Measurements from ENCODE around the gene TBX10. TPM values are rescaled to one million over a fixed set of nuclear protein-coding genes. Genes with fewer than 3 reads are reported as not detected.

Gene TBX10
- total RNA-seq, 1 donor from 2014 or later: 0.14 TPM

GRCh38 chr11:67675058-67675747 lies 35.6 kb upstream of the TBX10 start:
- Histone ChIP-seq H3K4me1 (no peaks in the 10 kb centered on the region), H3K9me3 (replicated peaks) (peaks cover 10% of the 10 kb centered on the region), H3K4me3 (no peak overlapping the region), H3K27ac (replicated peaks) (no peak overlapping the region), H3K27me3 (ENCODE audit: low read depth) (peaks cover 35% of the 10 kb centered on the region), H3K36me3 (no peaks in the 10 kb centered on the region)
- no peak for DNase-seq
- TF ChIP-seq CTCF (IDR thresholded peaks at IDR 0.05; ENCODE audit: borderline replicate concordance): no peak
- intact Hi-C loops (cut with micrococcal nuclease): no loop called here

- Histone ChIP-seq H3K4me1 (no peaks in the 10 kb centered on the region), H3K4me3 (no peak within 1 kb of the TSS), H3K9me3 (replicated peaks) (peaks cover 10% of the 10 kb centered on the region), H3K27ac (replicated peaks) (no peak within 1 kb of the TSS), H3K27me3 (ENCODE audit: low read depth) (peaks cover 35% of the 10 kb centered on the region), H3K36me3 (no peaks in the 10 kb centered on the region)
- no peak for TF ChIP-seq CTCF (IDR thresholded peaks at IDR 0.05; ENCODE audit: borderline replicate concordance)
- DNase-seq: no peak
- intact Hi-C loops (cut with micrococcal nuclease): no loop called here
Measured at GRCh38 chr11:67674442-67674871, 34.9 kb upstream of the TBX10 start, which contains the start of gene ALDH3B2. Gene ALDH3B2, minus strand, starts transcription at chr11:67674623. Its CDS starts 7,688 bp downstream, at chr11:67666935.

- no peak overlapping the region for H3K27ac ChIP-seq (replicated peaks)
- H3K27me3 ChIP-seq (ENCODE audit: low read depth): peaks cover 35% of the 10 kb centered on the region
- intact Hi-C loops (cut with micrococcal nuclease): no loop called here
- DNase-seq: no peak
- H3K4me1 ChIP-seq: no peaks in the 10 kb centered on the region
- TF ChIP-seq CTCF (IDR thresholded peaks at IDR 0.05; ENCODE audit: borderline replicate concordance): no peak
- H3K9me3 ChIP-seq (replicated peaks): peaks cover 10% of the 10 kb centered on the region
- no peaks in the 10 kb centered on the region for H3K36me3 ChIP-seq
- no peak overlapping the region for H3K4me3 ChIP-seq
Measured at GRCh38 chr11:67673902-67674301, 34.3 kb upstream of the TBX10 start.

GRCh38 chr11:67673358-67673757 lies 33.8 kb upstream of the TBX10 start:
- no peaks in the 10 kb centered on the region for H3K36me3 ChIP-seq
- no peak overlapping the region for H3K27ac ChIP-seq (replicated peaks)
- no peaks in the 10 kb centered on the region for H3K4me1 ChIP-seq
- H3K27me3 ChIP-seq (ENCODE audit: low read depth): peaks cover 35% of the 10 kb centered on the region
- intact Hi-C loops (cut with micrococcal nuclease): no loop called here
- H3K9me3 ChIP-seq (replicated peaks): peaks cover 10% of the 10 kb centered on the region
- no peak for TF ChIP-seq CTCF (IDR thresholded peaks at IDR 0.05; ENCODE audit: borderline replicate concordance)
- H3K4me3 ChIP-seq: no peak overlapping the region
- DNase-seq: no peak

GRCh38 chr11:67671211-67671520 lies 31.6 kb upstream of the TBX10 start:
- H3K9me3 ChIP-seq (replicated peaks): peaks cover 4% of the 10 kb centered on the region
- TF ChIP-seq CTCF (IDR thresholded peaks at IDR 0.05; ENCODE audit: borderline replicate concordance): no peak
- no peak overlapping the region for H3K27ac ChIP-seq (replicated peaks)
- no peak overlapping the region for H3K4me3 ChIP-seq
- H3K27me3 ChIP-seq (ENCODE audit: low read depth): peaks cover 35% of the 10 kb centered on the region
- intact Hi-C loops (cut with micrococcal nuclease): no loop called here
- DNase-seq: no peak
- no peaks in the 10 kb centered on the region for H3K4me1 ChIP-seq
- H3K36me3 ChIP-seq: no peaks in the 10 kb centered on the region

Data from left ventricle myocardium inferior (tissue), 1 donor.